ENCODE measurements around the gene ARHGAP26. TPM values are rescaled to one million over a fixed set of nuclear protein-coding genes. Genes with fewer than 3 reads are reported as not detected.

The ARHGAP26 gene
- total and polyA plus RNA-seq, 4 donors, result 1.8 to 16.7 (median 4.1) TPM

- H3K27ac ChIP-seq (ENCODE audit: low read depth in 1 of 2, low read length in 2 of 2), result no peak overlapping the region
- no peaks in the 10 kb centered on the region for H3K36me3 ChIP-seq (ENCODE audit: control insufficient read depth in 4 of 4, insufficient read depth in 3 of 4, low read depth in 1 of 4, low read length in 3 of 4)
- H3K9ac ChIP-seq (ENCODE audit: low read depth in 1 of 2, low read length in 2 of 2), result no peak overlapping the region
- WGBS, result 97% methylated on average over 3 of the region's 3 CpGs
- no peak for DNase-seq (ENCODE audit: low spot score)
- TF ChIP-seq NR2F2 (IDR thresholded peaks at IDR 0.05), result no peak
- TF ChIP-seq HNF4G (IDR thresholded peaks at IDR 0.05), result no peak
- TF ChIP-seq, protein P1, sequence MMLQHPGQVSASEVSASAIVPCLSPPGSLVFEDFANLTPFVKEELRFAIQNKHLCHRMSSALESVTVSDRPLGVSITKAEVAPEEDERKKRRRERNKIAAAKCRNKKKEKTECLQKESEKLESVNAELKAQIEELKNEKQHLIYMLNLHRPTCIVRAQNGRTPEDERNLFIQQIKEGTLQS (IDR thresholded peaks at IDR 0.05), result no peak
- no peak for TF ChIP-seq FOXA2 (IDR thresholded peaks at IDR 0.05)
- TF ChIP-seq, protein P2, sequence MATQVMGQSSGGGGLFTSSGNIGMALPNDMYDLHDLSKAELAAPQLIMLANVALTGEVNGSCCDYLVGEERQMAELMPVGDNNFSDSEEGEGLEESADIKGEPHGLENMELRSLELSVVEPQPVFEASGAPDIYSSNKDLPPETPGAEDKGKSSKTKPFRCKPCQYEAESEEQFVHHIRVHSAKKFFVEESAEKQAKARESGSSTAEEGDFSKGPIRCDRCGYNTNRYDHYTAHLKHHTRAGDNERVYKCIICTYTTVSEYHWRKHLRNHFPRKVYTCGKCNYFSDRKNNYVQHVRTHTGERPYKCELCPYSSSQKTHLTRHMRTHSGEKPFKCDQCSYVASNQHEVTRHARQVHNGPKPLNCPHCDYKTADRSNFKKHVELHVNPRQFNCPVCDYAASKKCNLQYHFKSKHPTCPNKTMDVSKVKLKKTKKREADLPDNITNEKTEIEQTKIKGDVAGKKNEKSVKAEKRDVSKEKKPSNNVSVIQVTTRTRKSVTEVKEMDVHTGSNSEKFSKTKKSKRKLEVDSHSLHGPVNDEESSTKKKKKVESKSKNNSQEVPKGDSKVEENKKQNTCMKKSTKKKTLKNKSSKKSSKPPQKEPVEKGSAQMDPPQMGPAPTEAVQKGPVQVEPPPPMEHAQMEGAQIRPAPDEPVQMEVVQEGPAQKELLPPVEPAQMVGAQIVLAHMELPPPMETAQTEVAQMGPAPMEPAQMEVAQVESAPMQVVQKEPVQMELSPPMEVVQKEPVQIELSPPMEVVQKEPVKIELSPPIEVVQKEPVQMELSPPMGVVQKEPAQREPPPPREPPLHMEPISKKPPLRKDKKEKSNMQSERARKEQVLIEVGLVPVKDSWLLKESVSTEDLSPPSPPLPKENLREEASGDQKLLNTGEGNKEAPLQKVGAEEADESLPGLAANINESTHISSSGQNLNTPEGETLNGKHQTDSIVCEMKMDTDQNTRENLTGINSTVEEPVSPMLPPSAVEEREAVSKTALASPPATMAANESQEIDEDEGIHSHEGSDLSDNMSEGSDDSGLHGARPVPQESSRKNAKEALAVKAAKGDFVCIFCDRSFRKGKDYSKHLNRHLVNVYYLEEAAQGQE (IDR thresholded peaks at IDR 0.05), result no peak
- TF ChIP-seq SP1 (IDR thresholded peaks at IDR 0.05), result no peak
- TF ChIP-seq CTCF (IDR thresholded peaks at IDR 0.05; ENCODE audit: low read depth, low read length, missing input control), result no peak
- TF ChIP-seq TAF1 (conservative IDR thresholded peaks at IDR 0.05), result no peak
- TF ChIP-seq RXRA (IDR thresholded peaks at IDR 0.05), result no peak
- TF ChIP-seq JUND (IDR thresholded peaks at IDR 0.05), result no peak
- TF ChIP-seq EGR1 (IDR thresholded peaks at IDR 0.05; ENCODE audit: low read depth in 2 of 2), result no peak
- TF ChIP-seq YY1 (IDR thresholded peaks at IDR 0.05), result no peak
- no peaks in the 10 kb centered on the region for H3K9me3 ChIP-seq (ENCODE audit: control insufficient read depth in 4 of 4, low read length in 3 of 4)
- no peak overlapping the region for H3K4me3 ChIP-seq (ENCODE audit: low read depth in 1 of 3, low read length in 3 of 3)
- no peaks in the 10 kb centered on the region for H3K27me3 ChIP-seq (ENCODE audit: control insufficient read depth in 4 of 4, insufficient read depth in 4 of 4, low read length in 3 of 4)
- peaks cover 0 to 20% (median 8%) of the 10 kb centered on the region in 4 donors for H3K4me1 ChIP-seq (ENCODE audit: control insufficient read depth in 4 of 4, insufficient read depth in 4 of 4, low read length in 3 of 4)
These were observed 392.6 kb downstream of the ARHGAP26 start for GRCh38 chr5:143162810-143163209.

- Histone ChIP-seq H3K9ac (ENCODE audit: low read depth in 1 of 2, low read length in 2 of 2) (no peak overlapping the region), H3K4me3 (ENCODE audit: low read depth in 1 of 3, low read length in 3 of 3) (no peak overlapping the region), H3K36me3 (ENCODE audit: control insufficient read depth in 4 of 4, insufficient read depth in 3 of 4, low read depth in 1 of 4, low read length in 3 of 4) (no peaks in the 10 kb centered on the region), H3K27me3 (ENCODE audit: control insufficient read depth in 4 of 4, insufficient read depth in 4 of 4, low read length in 3 of 4) (no peaks in the 10 kb centered on the region), H3K4me1 (ENCODE audit: control insufficient read depth in 4 of 4, insufficient read depth in 4 of 4, low read length in 3 of 4) (peaks cover 0 to 24% (median 8%) of the 10 kb centered on the region in 4 donors), H3K9me3 (ENCODE audit: control insufficient read depth in 4 of 4, low read length in 3 of 4) (no peaks in the 10 kb centered on the region), H3K27ac (ENCODE audit: low read depth in 1 of 2, low read length in 2 of 2) (no peak overlapping the region)
- TF ChIP-seq RAD21 (IDR thresholded peaks at IDR 0.05) (peak in 1 of 2 donors; percentile 31), MAX (IDR thresholded peaks at IDR 0.05) (no peak)
- DNase-seq (ENCODE audit: low spot score), result no peak
- WGBS, result 91% methylated on average over 4 of the region's 4 CpGs
These were observed 394.4 kb downstream of the ARHGAP26 start for GRCh38 chr5:143164557-143164956.

All from liver (tissue), 9 donors.